A673 (cell line): ENCODE data around the gene ADAMTS12. TPM values are rescaled to one million over a fixed set of nuclear protein-coding genes. Genes with fewer than 3 reads are reported as not detected.

Experiments
- BruUV-seq: library from RNA; stranded (reverse); fragments of 400-500 nt; replicated peaks from 2 replicates; lab custom pipeline; 2021; lab: Mats Ljungman, UMichigan
- CTCF ChIA-PET: fragments of 300-600 bp; sonication (Branson Sonifier 250); formaldehyde crosslinking; loops from one replicate; lab custom pipeline; 2022; ENCODE audit warnings: antibody characterized with exemption; lab: Charles Lee
- POLR2A ChIA-PET: fragments of 300-600 bp; sonication (Branson Sonifier 250); formaldehyde crosslinking; loops from one replicate; lab custom pipeline; 2022; ENCODE audit warnings: antibody characterized with exemption; ENCODE audit not compliant: low non-redundant PET; lab: Charles Lee
- DNase-seq: peaks from one replicate; pipeline ENCODE4 v3.0.0-alpha.2; 2015; ENCODE audit warnings: low spot score
- H3K27ac ChIP-seq: fragments of 200-600 bp; sonication (generic); 2 replicates; pipeline ENCODE4 v1.5.1; 2016; ENCODE audit warnings: mixed run types, low read depth, mild to moderate bottlenecking, mixed read lengths, antibody characterized with exemption, low read length; ENCODE audit not compliant: poor library complexity, severe bottlenecking
- H3K27me3 ChIP-seq: fragments of 200-600 bp; sonication (generic); replicated peaks from 2 replicates; pipeline ENCODE4 v1.6.1; 2017; ENCODE audit warnings: mixed run types, low read depth, mild to moderate bottlenecking, mixed read lengths, antibody characterized with exemption, low read length; ENCODE audit not compliant: insufficient read depth, poor library complexity
- H3K36me3 ChIP-seq: fragments of 200-600 bp; sonication (generic); 2 replicates; pipeline ENCODE4 v1.6.1; 2016; ENCODE audit warnings: mixed run types, mild to moderate bottlenecking, mixed read lengths, antibody characterized with exemption, low read length; ENCODE audit not compliant: insufficient read depth, poor library complexity, severe bottlenecking
- H3K4me1 ChIP-seq: fragments of 200-600 bp; sonication (generic); 2 replicates; pipeline ENCODE4 v1.6.1; 2017; ENCODE audit warnings: mixed run types, mild to moderate bottlenecking, mixed read lengths, antibody characterized with exemption, low read length; ENCODE audit not compliant: insufficient read depth, poor library complexity, severe bottlenecking
- H3K4me3 ChIP-seq: fragments of 200-600 bp; sonication (generic); 2 replicates; pipeline ENCODE4 v1.5.1; 2016; ENCODE audit warnings: low read depth, mixed run types, mild to moderate bottlenecking, mixed read lengths, low read length; ENCODE audit not compliant: poor library complexity, severe bottlenecking
- H3K9me3 ChIP-seq: fragments of 200-600 bp; sonication (generic); 2 replicates; pipeline ENCODE4 v1.6.1; 2016; ENCODE audit warnings: mixed run types, low read depth, mild to moderate bottlenecking, mixed read lengths, antibody characterized with exemption, low read length; ENCODE audit not compliant: poor library complexity, severe bottlenecking
- EZH2 ChIP-seq: fragments of 200-600 bp; sonication (generic); IDR thresholded peaks from 2 replicates; pipeline ENCODE4 v1.6.1; 2017; ENCODE audit warnings: borderline replicate concordance, low read depth, mild to moderate bottlenecking, mixed read lengths, antibody characterized with exemption, low read length; ENCODE audit not compliant: poor library complexity, severe bottlenecking
- intact Hi-C: fragments of 100-400 bp; cut with micrococcal nuclease; formaldehyde crosslinking; loops from one replicate; pipeline ENCODE4 v1.10.0; 2022; ENCODE audit not compliant: unreplicated experiment
- total RNA-seq: library from RNA; stranded (reverse); gene quantifications from 2 replicates; pipeline ENCODE4 v1.2.3, GENCODE V29; 2021
- TF ChIP-seq, protein P1 (sequence below): fragments of 300-800, 200-600 bp; sonication (generic); conservative IDR thresholded peaks from 2 replicates; pipeline ENCODE4 v1.5.1; 2017; ENCODE audit warnings: low read depth, mild to moderate bottlenecking, antibody characterized with exemption, low read length, moderate library complexity, mixed read lengths

The ADAMTS12 gene
- total RNA-seq, 1 experiment from 2014 or later, result 0.84 TPM

DNA sequence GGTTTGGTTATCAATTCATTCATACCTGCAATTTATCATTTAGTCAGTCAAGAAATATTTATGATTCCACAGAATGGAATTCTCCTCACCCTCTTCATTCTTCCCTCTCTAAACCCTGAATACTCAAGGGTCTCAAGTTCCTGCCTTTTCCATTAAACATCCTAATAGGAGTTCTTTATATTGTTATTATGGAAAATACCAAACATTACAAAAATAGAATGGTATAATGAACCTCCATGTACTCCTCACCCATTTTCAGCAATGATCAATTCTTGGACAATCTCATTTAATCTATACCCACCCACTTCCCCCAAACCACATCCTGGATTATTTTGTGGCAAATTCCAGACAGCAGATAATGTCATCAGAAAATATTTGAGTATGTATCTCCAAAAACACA, 74.5 kb downstream of the ADAMTS12 start:
- no peaks in the 10 kb centered on the region for H3K36me3 ChIP-seq
- H3K4me1 ChIP-seq, result no peaks in the 10 kb centered on the region
- no peaks in the 10 kb centered on the region for H3K27me3 ChIP-seq
- H3K27ac ChIP-seq, result no peak overlapping the region
- no peak for DNase-seq
- no TSS peak for BruUV-seq
- H3K4me3 ChIP-seq, result no peak overlapping the region
- TF ChIP-seq EZH2, result no peak
- TF ChIP-seq, protein P1, sequence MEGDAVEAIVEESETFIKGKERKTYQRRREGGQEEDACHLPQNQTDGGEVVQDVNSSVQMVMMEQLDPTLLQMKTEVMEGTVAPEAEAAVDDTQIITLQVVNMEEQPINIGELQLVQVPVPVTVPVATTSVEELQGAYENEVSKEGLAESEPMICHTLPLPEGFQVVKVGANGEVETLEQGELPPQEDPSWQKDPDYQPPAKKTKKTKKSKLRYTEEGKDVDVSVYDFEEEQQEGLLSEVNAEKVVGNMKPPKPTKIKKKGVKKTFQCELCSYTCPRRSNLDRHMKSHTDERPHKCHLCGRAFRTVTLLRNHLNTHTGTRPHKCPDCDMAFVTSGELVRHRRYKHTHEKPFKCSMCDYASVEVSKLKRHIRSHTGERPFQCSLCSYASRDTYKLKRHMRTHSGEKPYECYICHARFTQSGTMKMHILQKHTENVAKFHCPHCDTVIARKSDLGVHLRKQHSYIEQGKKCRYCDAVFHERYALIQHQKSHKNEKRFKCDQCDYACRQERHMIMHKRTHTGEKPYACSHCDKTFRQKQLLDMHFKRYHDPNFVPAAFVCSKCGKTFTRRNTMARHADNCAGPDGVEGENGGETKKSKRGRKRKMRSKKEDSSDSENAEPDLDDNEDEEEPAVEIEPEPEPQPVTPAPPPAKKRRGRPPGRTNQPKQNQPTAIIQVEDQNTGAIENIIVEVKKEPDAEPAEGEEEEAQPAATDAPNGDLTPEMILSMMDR, result no peak
- ChIA-PET POLR2A (no interaction called here), CTCF (no interaction called here)
- H3K9me3 ChIP-seq, result no peaks in the 10 kb centered on the region
- intact Hi-C loops, result no loop called here

DNA sequence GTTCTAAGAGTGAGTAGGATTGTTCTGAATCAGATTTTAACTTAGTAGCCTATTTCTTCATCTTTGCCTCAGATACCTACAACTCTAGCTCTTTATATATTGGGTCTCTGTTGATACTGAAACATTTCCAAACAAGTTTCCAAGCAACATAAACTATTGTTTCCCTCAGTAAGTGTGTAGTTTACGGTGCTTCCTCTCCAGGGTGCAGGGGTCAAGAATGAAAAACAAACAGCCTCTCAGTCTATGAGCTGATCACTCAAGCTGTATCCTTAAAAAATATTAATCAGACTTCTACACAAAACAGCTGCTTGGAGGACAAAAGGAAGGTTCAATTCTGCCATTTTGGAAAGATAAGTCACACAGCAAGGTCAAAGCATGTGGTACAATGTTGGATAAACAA, 75.0 kb downstream of the ADAMTS12 start:
- DNase-seq, result no peak
- TF ChIP-seq, protein P1, result no peak
- H3K36me3 ChIP-seq, result no peaks in the 10 kb centered on the region
- CTCF ChIA-PET, result no interaction called here
- POLR2A ChIA-PET, result no interaction called here
- H3K27ac ChIP-seq, result no peak overlapping the region
- no peaks in the 10 kb centered on the region for H3K9me3 ChIP-seq
- no peaks in the 10 kb centered on the region for H3K27me3 ChIP-seq
- H3K4me1 ChIP-seq, result no peaks in the 10 kb centered on the region
- no TSS peak for BruUV-seq
- intact Hi-C loops, result no loop called here
- H3K4me3 ChIP-seq, result no peak overlapping the region

DNA sequence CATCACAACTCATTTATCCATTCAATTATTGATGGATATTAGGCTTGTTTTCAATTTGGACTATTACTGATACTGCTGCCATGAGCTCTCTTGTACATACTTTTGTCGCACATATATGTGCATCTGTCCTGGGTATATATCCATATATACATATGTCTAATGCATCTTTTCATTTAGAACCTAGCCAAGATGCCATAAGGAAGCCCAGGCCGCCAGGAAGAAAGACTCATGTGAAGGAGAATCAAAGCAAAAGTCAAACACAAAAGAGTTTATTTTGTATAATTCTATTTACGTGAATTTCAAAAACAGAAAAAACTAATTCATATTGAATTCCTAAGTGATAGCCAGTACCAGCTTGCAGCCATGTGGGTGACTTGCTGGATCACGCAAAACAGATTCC, 79.0 kb downstream of the ADAMTS12 start:
- Histone ChIP-seq H3K4me1 (peaks cover 7% of the 10 kb centered on the region), H3K36me3 (no peaks in the 10 kb centered on the region), H3K27ac (no peak overlapping the region), H3K27me3 (no peaks in the 10 kb centered on the region), H3K9me3 (no peaks in the 10 kb centered on the region), H3K4me3 (no peak overlapping the region)
- no peak for TF ChIP-seq EZH2
- TF ChIP-seq, protein P1, result no peak
- intact Hi-C loops, result no loop called here
- DNase-seq, result no peak
- BruUV-seq, result no TSS peak
- ChIA-PET CTCF (no interaction called here), POLR2A (no interaction called here)
